GM21825 (cell line): Measurements from ENCODE around the gene CXCR3.
"Not testable (repeated sequence)": the region's sequence is repeated elsewhere in the genome, so short reads cannot be mapped to it uniquely, and the experiment has no call there.

ENCODE experiments used
- ATAC-seq: cut with Tn5 transposase; IDR thresholded peaks from one replicate; pipeline ENCODE4 v1.9.1; 2021; ENCODE audit warnings: mild to moderate bottlenecking, moderate library complexity; ENCODE audit not compliant: unreplicated experiment

Gene CXCR3

GRCh38 chrX:71615056-71615455 is 3.3 kb downstream of the CXCR3 start:
- no peak for ATAC-seq

DNA sequence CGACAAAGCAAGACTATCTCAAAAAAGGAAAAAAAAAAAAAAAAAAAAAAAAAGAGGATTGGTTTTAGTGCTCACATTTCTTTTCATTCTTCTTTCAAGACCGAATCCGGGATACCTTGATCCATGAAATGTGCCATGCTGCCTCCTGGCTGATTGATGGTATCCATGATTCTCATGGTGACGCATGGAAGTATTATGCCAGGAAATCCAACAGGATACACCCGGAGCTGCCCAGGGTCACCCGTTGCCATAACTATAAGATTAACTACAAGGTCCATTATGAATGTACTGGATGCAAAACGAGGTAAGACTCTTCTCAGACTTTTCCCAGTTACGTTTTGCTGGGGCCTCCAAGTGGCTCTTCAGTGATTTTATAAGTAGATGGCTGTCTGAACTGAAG is 6.1 kb downstream of the CXCR3 start:
- ATAC-seq: no peak

GRCh38 chrX:71611736-71612135 is 6.6 kb downstream of the CXCR3 start:
- ATAC-seq: not testable (repeated sequence)

GRCh38 chrX:71609095-71609750 is 9.1 kb downstream of the CXCR3 start:
- no peak for ATAC-seq

GRCh38 chrX:71607488-71607887 is 10.8 kb downstream of the CXCR3 start:
- ATAC-seq: no peak

DNA sequence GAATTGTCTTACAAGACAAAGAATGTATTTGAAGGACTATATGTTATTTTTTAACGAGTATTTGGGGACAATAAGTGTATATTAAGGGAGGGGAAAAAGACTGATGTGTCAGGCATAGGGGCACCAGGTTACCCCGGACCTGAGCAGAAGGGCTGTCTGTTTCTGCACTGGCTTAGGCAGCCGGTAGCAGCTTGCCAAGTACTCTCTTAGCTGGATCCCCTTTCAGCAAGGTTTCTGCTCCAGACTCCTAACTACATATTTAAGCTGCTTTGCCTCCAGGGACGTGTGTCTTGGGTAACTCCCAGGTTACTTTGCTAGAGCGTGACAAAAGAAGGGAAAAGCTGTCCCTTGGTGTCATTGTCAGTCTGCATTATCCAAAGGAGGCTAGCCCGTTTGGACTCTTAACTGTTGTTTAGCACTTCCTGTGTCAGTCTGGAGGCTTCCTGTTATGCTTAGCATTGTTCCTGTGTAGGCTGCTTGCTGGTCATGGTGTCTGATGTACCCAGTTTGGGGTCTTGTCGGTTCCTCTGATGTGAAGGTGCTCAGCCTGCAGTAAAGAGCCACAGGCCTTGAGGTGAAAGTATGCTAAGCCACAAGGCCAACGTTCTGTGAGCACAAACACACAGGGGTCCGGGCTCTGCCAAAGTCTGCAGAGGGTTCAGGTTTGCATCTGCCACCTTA is 11.6 kb downstream of the CXCR3 start:
- ATAC-seq: no peak

DNA sequence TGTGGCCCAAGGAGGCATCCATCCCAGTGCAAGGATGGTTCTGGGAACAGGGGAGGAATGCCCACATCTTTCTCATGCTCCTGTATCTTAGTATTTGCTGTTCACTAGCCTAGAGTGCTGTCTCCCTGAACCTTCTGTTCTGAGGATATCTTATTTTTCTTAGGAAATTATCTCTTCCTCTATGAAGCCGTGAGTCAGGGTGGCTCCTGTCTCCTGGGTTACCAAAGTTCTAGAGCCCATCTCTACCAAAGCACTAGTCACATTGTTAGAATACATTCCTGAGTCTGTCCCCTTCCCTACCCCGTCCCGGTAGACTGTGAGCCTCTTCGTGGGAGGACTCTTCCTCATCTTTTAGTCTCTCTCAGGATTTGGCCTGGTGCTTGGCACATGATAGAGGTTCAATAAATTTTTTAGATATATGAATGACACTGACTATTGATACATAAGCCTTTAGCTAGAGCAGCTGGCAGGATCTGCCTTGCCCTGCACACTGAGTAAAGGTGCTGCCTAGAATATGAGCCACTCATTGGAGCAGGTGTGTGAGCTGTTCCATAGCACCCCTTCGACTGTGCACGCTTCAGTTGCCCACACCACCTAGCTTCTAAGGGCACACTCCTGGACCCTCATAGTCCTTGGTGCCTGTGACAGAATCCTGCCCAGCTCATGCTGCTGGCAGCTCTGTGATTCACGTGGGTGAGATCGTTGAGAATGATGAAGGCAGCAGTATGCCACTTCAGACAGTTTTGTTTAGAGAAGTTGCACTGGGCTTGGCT is 13.3 kb downstream of the CXCR3 start:
- no peak for ATAC-seq

- ATAC-seq: no peak
Measured at GRCh38 chrX:71604141-71604540, 14.2 kb downstream of the CXCR3 start.

GRCh38 chrX:71603618-71604017 is 14.7 kb downstream of the CXCR3 start:
- ATAC-seq: no peak

- no peak for ATAC-seq
Measured at GRCh38 chrX:71599965-71600364, 18.3 kb downstream of the CXCR3 start.

DNA sequence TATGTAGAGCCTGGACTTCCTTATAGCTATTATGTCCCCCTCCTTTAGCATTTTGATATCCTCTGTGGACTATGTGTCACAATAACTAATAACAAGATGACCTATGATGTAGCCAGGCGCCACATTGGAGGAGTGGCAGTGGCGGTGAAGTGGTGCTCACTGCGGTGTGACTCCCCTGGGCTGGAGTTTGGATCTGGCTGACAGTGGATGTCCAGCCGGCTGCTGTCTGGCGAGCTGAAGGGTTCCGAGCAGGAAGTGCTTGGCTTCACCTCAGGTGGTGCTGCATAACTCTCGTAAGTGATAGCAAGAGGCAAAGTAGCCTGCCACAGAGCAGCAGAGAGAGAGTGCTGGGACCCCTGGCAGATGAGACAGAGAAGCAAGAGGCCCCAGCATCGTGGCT is 25.1 kb downstream of the CXCR3 start:
- not testable (repeated sequence) for ATAC-seq

DNA sequence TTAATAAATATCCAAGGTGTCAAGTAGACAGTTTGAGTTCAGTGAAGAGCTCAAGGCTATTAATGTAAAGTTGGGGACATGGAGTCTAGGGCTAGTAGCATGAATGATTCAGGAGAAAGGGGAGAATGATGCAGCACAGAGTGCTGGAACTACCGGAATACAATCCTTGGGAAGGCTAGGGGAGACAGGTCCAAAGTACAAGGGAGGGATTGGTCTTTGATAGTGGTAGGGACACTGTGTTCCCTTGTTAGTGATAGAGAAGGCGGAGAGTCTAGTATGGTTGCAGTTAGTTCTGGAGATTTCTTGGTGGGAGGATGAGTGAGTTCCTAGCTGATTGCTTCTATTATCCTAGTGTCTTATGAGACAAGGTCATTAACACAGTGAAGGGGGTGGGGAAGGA is 31.4 kb downstream of the CXCR3 start:
- ATAC-seq: no peak

DNA sequence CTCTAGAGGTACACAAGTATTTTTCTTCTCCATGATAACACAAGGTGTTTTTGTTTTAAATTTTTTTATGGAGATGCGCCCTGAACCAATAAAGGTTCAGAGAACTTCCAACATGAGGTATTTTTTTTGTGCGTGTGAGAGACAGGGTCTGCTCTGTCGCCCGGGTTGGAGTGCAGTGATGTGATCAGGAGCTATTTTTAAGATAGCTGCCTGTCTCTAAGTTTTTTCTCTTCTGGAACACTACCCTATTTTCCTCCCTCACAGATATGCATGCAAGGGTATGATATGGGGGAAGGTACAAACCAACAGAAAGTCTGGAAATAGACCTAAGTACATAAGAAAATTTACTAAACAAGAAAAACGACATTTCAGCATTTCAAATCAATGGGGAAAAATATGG is 37.1 kb downstream of the CXCR3 start:
- no peak for ATAC-seq

- no peak for ATAC-seq
Measured at GRCh38 chrX:71579990-71580380, 38.3 kb downstream of the CXCR3 start.

GRCh38 chrX:71579136-71579989 is 38.9 kb downstream of the CXCR3 start:
- no peak for ATAC-seq

DNA sequence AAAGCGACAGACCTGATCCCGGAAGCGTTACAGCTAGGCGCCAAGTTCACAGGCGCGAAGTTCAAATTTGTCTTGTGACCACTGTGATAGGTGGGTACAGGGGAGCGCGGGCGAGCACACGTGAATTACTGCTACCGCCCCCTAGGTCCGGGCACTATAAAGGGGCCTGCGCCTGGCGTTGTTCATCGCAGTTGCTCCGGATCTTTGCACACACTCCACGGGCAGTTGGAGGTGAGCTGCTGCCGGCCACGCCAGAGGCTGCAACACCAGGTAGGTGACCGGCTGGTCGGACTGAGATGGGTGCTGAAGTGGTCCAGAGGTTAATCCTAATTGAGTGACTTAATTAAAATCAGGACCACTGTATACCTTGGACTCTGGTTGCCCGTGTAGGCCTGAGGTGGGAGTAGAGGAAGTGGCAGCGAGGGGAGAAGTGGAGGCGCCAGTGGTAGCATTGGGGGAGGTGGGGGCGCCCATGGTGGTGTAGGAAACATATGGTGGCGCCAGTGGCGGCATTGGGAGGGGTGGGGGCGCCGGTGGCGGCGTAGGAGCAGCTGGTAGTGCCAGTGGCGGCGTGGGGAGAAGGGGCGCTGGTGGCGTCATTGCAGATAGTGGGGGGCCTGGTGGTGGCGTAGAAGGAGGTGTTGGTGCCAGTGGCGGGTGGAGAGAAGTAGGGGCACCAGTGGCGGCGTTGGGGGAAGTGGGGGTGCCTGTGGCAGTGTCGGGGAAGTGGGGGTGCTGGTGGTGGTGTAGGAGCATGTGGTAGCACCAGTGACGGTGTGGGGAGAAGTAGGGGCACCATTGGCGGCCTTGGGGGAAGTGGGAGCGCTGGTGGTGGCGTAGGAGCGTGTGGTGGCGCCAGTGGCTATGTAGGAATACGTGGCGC is 39.8 kb downstream of the CXCR3 start, which contains the start of gene GCNA:
Gene GCNA (plus strand): TSS at position 185 of the 883 bp plus-strand sequence. CDS start 2,385 bp downstream, outside the sequence.
- ATAC-seq: no peak

GRCh38 chrX:71577682-71578081 is 40.6 kb downstream of the CXCR3 start:
- ATAC-seq: no peak

DNA sequence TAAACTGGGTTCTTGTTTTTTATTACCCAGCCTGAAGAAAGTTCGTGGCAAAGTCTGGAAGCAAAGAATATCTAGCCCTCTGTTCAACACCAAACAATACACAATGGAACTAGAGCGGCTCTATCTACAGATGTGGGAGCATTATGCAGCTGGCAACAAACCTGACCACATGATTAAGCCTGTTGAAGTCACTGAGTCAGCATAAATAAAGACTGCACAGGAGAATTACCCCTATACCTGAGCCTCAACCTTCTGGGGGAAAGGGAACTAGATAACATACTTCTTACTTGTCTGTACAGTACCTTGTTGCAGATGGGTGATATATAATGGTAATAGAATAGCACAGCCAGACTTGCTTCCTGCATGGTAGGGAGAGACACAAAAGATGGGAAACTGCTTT is 44.7 kb downstream of the CXCR3 start:
- no peak for ATAC-seq

GRCh38 chrX:71571390-71571789 is 46.9 kb downstream of the CXCR3 start:
- ATAC-seq: not testable (repeated sequence)
